NCI-H2171 treated with DMSO at 0.1 percent for 48 hours (cell line): ENCODE data around the gene GET4.
"Not testable (repeated sequence)": the region's sequence is repeated elsewhere in the genome, so short reads cannot be mapped to it uniquely, and the experiment has no call there.

ENCODE experiments used
- DNase-seq: peaks from one replicate; lab custom pipeline; 2025; lab: John Stamatoyannopoulos, UW

The GET4 gene

DNA sequence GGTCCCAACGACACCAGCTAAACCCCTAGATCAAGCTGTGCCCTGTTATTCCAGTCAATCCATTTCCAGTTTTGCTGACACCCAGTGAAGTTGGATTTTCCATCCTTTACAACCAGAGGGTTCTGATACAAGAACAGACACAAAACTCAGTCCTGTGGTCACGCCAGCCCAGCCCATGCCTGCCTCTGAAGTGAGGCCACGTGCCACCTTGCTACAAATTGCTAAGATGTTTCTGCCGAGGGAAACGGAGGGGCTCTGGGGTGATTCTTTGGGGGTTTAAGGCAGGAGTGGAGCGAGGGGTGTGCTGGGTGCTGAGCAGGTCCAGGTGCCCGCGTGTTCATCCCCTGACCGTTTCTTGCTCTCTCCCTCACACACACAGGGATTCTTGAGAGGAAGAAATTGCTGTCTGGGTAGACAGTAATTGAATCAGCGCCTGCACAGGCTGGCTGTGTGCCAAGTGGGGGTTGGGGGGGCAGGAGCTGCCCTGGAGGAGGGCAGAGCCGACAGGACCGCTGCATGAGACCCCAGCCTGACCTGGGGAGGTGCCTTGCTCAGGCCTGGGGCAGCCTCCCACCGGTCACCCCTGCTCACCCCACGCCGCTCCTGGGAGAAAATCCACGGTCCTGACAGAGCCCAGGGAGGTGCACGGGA is 40.1 kb downstream of the GET4 start:
- DNase-seq, result peak; percentile 38

GRCh38 chr7:917255-918117 is 41.1 kb downstream of the GET4 start:
- peak; percentile 20 for DNase-seq

- no peak for DNase-seq
These were observed 41.7 kb downstream of the GET4 start for GRCh38 chr7:918118-918425.

DNA sequence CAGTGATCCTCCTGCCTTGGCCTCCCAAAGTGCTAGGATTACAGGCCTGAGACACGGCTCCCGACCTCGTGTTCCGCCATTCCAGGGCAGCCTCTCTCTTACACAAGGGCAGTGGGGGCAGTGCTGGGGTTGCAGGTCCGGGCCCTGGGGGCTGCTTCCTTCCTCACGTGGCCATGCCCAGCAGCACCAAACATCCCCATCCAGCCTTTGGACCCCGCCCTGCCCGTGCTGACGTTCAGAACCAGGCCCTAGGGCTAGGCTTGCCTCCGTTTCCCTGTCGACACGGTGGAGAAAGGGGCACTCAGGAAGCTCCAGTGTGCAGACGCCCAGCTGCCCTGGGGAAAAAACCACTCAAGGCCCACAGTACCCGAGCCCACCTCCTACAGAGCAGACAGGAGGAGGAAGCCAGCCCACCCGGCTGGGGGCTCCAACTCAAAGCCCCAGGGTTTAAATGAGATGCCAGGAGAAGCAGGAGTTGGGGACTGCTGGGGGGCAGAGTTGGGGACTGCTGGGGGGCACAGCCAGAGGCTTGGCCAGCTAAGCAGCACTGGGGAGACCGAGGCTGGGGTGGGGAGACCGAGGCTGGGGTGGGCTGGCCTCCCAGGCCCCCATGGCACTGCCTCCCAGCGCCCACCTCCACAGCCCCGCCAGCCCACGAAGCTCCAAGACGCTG is 42.2 kb downstream of the GET4 start:
- no peak for DNase-seq

GRCh38 chr7:919114-919442 is 42.7 kb downstream of the GET4 start:
- DNase-seq, result no peak

DNA sequence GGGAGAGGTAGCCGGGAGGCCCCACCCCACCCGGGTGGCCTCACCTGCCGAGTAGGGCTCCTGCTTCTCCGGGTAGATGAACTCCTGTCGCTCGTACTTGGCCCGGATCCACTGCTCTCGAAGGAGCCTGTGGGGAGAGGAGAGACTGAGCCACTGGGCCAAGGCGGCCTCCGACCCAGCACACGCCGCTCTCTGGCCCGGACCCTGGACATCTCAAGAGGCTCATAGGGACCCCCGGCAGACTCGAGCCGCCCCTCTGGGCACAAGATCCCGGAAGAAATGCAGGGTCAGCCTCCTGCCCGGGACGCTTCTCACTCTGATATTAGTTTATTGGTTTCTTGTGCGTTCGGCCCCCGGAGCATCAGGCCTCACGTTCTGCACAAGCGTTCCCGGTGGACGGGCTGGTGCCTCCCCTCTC is 43.6 kb downstream of the GET4 start:
- DNase-seq, result no peak

GRCh38 chr7:920351-921070 is 44.2 kb downstream of the GET4 start:
- DNase-seq, result no peak

DNA sequence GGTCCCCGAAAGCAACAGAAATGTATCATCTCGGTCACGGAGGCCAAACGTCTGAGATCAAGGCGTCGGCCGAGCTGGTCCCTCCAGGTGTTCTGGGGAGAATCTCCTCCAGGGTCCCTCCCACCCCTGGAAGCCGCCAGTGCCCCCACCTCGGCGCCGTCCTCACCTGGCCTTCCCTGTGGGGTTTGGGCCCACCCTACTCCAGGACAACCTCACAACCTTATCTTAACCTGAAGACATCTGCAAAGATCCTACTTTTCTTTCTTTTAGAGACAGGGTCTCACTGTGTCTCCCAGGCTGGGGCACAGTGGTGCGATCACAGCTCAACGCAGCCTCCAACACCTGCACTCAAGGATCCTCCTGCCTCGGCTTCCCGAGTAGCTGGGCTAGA is 44.7 kb downstream of the GET4 start:
- DNase-seq, result no peak

GRCh38 chr7:921581-922333 is 45.4 kb downstream of the GET4 start:
- no peak for DNase-seq

- DNase-seq, result no peak
These were observed 46.2 kb downstream of the GET4 start for GRCh38 chr7:922334-923107.

- no peak for DNase-seq
These were observed 47.0 kb downstream of the GET4 start for GRCh38 chr7:923108-924041.

DNA sequence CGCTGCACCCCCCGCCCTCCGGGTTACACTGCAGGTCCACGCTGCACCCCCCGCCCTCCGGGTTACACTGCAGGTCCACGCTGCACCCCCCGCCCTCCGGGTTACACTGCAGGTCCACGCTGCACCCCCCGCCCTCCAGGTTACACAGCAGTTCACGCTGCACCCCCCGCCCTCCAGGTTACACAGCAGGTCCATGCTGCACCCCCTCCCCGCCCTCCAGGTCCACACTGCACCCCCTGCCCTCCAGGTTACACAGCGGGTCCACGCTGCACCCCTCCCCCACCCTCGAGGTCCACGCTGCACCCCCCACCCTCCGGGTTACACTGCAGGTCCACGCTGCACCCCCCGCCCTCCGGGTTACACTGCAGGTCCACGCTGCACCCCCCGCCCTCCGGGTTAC is 47.7 kb downstream of the GET4 start:
- not testable (repeated sequence) for DNase-seq

DNA sequence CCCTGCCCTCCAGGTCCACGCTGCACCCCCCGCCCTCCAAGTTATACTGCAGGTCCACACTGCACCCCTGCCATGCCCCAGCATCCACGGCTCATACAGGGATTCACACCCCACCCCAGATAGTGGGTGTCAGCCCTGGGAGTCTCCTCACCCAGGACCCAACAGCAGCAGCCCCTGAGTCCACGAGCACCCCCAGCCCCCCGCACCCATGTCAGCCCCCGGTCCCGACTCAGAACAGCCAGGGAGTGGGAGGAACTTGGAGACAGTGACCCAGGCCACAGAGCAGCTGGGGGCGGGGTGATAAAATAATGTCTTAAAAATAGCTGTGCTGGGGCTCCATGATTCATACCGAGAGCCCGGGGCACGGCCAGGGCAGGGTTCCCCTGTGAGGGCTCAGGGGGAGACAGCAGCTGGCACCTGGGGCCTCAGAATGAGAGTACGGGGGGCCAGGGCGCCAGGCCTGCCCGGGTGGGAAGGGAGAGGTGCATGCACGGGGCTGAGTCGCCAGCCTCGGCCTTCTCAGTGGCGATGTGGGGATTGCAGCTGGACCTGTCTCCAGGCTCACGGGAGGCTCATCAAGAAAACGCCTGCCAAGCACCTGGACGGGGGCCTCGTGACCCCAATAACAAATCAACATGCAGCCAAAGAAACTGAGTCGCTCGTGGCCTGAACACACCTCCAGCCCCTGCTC is 48.3 kb downstream of the GET4 start:
- no peak for DNase-seq

- DNase-seq, result no peak
These were observed 49.2 kb downstream of the GET4 start for GRCh38 chr7:925601-926000.

- no peak for DNase-seq
These were observed 50.0 kb downstream of the GET4 start for GRCh38 chr7:926061-927030.

- DNase-seq, result no peak
These were observed 50.8 kb downstream of the GET4 start for GRCh38 chr7:927031-927671.

GRCh38 chr7:929311-929711 is 53.0 kb downstream of the GET4 start:
- DNase-seq, result no peak
